ENCODE data around the gene POTEB.
"Not testable (repeated sequence)": the region's sequence is repeated elsewhere in the genome, so short reads cannot be mapped to it uniquely, and the experiment has no call there.

Gene POTEB

DNA sequence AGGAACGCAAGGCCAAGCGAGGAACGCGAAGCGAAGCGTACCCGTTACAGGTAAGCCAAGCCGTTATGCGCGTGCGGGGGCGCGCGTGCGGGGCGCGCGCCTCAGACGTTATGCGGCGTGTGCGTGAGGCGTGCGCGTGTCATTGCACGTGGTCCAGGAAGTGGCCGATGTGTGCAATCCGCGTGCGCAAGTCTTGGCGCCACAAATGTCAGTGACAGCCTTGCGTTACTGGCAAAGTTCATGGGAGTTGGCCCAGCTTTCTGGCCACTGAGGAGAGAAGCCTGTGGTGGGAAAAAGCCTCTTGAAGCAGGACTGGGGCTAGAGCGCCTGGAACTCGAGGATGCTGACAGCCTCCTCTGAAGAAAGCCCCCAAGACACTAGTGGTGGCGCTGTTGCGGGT is at the start of gene POTEB:
POTEB (minus strand) TSS at position 101 of the 400 bp plus-strand sequence. CDS start 489 bp downstream, outside the sequence.
- DNase-seq = not testable (repeated sequence)

DNA sequence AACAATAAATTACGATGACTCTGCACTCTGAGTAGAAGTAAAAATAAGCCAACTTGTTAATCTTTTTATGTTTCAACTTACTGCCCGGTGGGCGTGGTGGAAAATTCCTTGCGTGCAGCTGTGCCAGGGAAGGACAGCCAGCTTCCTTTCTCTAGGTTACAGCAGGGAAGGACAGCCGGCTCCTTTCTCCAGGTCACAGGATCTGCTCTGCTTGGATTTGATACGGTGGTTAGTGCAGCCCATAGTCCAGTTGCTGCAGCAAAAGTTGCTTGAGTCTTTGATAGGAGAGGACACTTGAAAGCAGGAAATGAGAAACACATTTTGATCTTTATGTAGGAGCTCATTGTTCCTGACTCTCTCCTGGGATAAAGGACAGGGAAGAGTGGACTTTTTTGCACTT is 13.4 kb upstream of the POTEB start:
- not testable (repeated sequence) for DNase-seq

DNA sequence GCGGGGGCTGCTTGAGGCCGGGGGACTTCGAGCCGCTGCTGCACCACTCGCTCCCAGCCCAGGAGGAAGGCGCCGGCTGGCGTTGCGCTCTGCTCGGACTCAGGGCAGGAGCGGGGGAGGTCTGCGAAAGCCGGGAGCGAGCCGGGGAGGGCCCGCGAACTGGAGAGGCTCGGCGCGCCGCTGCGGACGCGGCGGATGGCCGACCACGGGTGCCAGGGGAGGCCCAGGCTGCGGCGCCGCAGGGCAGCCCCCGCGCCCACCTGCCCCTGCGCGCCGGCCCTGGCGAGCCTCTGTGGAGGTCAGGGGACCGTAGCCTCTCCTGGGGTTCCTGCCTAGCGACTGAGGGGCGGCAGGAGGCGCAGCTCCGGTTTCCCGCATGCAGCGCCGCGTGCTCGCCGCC is 12.0 kb upstream of the POTEB start:
- not testable (repeated sequence) for DNase-seq

DNA sequence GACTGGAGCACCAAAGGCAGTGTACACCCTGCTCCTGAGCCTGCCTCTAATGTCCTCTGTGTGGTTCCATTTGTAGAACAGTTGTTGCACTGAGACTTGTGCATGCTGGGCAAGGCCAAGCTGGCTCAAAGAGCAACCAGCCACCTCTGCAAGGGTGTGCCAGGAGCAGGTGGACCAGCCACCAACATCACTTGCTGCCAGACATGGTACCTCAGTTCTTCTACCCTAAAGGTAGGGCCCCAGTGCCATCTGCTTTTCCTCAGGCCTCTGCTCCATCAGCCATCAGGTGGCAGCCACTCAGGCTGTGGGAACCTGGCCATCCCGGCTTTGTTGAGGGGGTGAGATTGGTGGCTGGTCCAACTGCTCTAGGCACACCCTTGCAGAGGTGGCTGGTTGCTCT is 38.7 kb downstream of the POTEB start:
- DNase-seq = not testable (repeated sequence)
